ENCODE measurements around the gene LYZL4.

LYZL4 gene

DNA sequence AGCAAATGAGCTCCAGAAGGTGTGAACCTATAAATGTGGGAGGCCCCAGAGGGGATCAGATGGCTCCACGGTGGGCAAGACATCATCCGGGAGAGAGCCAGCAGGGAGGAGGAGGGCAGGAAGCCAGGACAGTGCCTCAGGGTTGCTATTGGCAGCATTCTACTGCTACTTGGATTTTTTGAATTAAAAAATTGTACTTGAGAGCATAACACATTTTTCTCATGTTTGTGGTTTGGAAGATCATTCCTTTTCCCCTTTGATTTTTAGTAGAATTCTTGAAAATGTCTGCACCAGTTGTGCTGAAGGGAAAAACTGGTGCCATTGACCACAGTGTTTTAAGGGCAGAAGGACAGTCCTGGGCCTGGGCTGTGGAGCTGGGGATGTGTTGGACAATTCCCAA is 59.2 kb downstream of the LYZL4 start:
- DNase-seq, result no peak

DNA sequence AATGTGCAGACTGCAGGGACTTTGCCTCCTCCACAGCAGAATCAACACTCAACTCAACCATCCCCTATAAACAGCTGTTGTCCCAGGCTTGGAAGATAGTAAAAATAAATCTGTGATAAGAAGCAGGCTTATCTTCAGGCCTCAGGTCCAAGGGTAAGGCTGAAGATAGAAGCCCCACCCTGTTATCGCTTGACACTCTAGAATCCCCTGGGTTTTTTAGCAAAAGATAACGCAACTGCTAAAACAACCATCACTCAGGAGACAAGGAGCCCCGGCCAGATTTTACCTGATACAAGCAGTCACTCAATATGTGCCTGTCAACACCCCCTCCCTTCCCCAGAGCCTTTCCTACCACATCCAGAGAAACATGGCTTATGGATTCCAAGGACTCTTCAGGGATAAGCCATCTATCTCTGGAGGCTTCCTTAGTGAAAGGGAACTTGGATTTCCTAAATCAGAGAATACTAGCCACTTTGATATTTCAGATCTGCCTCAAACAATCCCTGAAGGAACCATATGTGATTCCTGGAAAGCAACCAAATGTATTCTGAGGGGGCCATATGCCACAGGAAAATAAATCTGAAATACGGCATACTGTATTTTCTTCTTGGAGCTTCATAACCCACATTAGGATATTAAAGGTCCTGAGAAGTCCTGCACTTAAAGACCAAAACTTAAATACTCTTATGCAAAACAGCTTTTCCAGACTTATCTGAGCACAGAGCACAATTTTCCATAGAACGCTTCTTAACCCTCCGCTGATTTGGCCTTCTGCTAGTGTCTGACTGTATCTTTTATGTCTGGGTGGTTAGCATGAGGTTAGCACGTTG is 60.4 kb downstream of the LYZL4 start:
- Histone ChIP-seq H3K4me3 (ENCODE audit: low read depth in 1 of 2, low read length in 2 of 2) (no peak overlapping the region), H3K9ac (ENCODE audit: low read depth, low read length) (no peak overlapping the region), H3K4me1 (ENCODE audit: insufficient read depth, low read length) (no peaks in the 10 kb centered on the region), H4K20me1 (ENCODE audit: insufficient read depth, low read length) (no peaks in the 10 kb centered on the region), H3K79me2 (ENCODE audit: insufficient read depth, low read length) (no peaks in the 10 kb centered on the region), H3K27me3 (ENCODE audit: insufficient read depth, low read length, poor library complexity) (no peaks in the 10 kb centered on the region), H3K36me3 (ENCODE audit: insufficient read depth, low read length) (no peaks in the 10 kb centered on the region), H3K27ac (ENCODE audit: low read length) (no peak overlapping the region), H2AFZ (ENCODE audit: low read depth, low read length) (no peak overlapping the region), H3K9me3 (ENCODE audit: insufficient read depth, low read length, severe bottlenecking) (no peaks in the 10 kb centered on the region), H3K4me2 (ENCODE audit: insufficient read depth, low read length) (no peak overlapping the region)
- ATAC-seq (ENCODE audit: insufficient read depth, low read depth), result no peak
- no peak for DNase-seq
- TF ChIP-seq EZH2 (IDR thresholded peaks at IDR 0.05; ENCODE audit: borderline replicate concordance, low read depth, low read length, severe bottlenecking), result no peak
- no peak for TF ChIP-seq CTCF (IDR thresholded peaks at IDR 0.05; ENCODE audit: borderline replicate concordance, extremely low read depth, low read length, poor library complexity, severe bottlenecking)

More for the DNA sequence above, 59.2 kb downstream of the LYZL4 start:
- Histone ChIP-seq H3K27me3 (ENCODE audit: insufficient read depth, low read length, poor library complexity) (no peaks in the 10 kb centered on the region), H4K20me1 (ENCODE audit: insufficient read depth, low read length) (no peaks in the 10 kb centered on the region), H3K9ac (ENCODE audit: low read depth, low read length) (no peak overlapping the region), H3K4me1 (ENCODE audit: insufficient read depth, low read length) (no peaks in the 10 kb centered on the region), H3K27ac (ENCODE audit: low read length) (no peak overlapping the region), H3K4me2 (ENCODE audit: insufficient read depth, low read length) (no peak overlapping the region), H3K9me3 (ENCODE audit: insufficient read depth, low read length, severe bottlenecking) (no peaks in the 10 kb centered on the region), H3K79me2 (ENCODE audit: insufficient read depth, low read length) (no peaks in the 10 kb centered on the region), H2AFZ (ENCODE audit: low read depth, low read length) (no peak overlapping the region), H3K36me3 (ENCODE audit: insufficient read depth, low read length) (no peaks in the 10 kb centered on the region), H3K4me3 (ENCODE audit: low read depth in 1 of 2, low read length in 2 of 2) (no peak overlapping the region)
- no peak for ATAC-seq (ENCODE audit: insufficient read depth, low read depth)
- no peak for TF ChIP-seq CTCF (IDR thresholded peaks at IDR 0.05; ENCODE audit: borderline replicate concordance, extremely low read depth, low read length, poor library complexity, severe bottlenecking)
- no peak for TF ChIP-seq EZH2 (IDR thresholded peaks at IDR 0.05; ENCODE audit: borderline replicate concordance, low read depth, low read length, severe bottlenecking)

- Histone ChIP-seq H3K9ac (ENCODE audit: low read depth, low read length) (no peak overlapping the region), H3K36me3 (ENCODE audit: insufficient read depth, low read length) (no peaks in the 10 kb centered on the region), H2AFZ (ENCODE audit: low read depth, low read length) (no peak overlapping the region), H3K79me2 (ENCODE audit: insufficient read depth, low read length) (no peaks in the 10 kb centered on the region), H3K27ac (ENCODE audit: low read length) (no peak overlapping the region), H3K9me3 (ENCODE audit: insufficient read depth, low read length, severe bottlenecking) (no peaks in the 10 kb centered on the region), H3K4me3 (ENCODE audit: low read depth in 1 of 2, low read length in 2 of 2) (no peak overlapping the region), H4K20me1 (ENCODE audit: insufficient read depth, low read length) (no peaks in the 10 kb centered on the region), H3K4me2 (ENCODE audit: insufficient read depth, low read length) (no peak overlapping the region), H3K4me1 (ENCODE audit: insufficient read depth, low read length) (no peaks in the 10 kb centered on the region), H3K27me3 (ENCODE audit: insufficient read depth, low read length, poor library complexity) (no peaks in the 10 kb centered on the region)
- TF ChIP-seq EZH2 (IDR thresholded peaks at IDR 0.05; ENCODE audit: borderline replicate concordance, low read depth, low read length, severe bottlenecking) (no peak), CTCF (IDR thresholded peaks at IDR 0.05; ENCODE audit: borderline replicate concordance, extremely low read depth, low read length, poor library complexity, severe bottlenecking) (no peak)
- no peak for ATAC-seq (ENCODE audit: insufficient read depth, low read depth)
- DNase-seq, result no peak
Observed at GRCh38 chr3:42347928-42348327, 62.5 kb downstream of the LYZL4 start.

Data from DND-41 (cell line).